Osteoblast (primary cell): Measurements from ENCODE around the gene KIF13A. TPM values are rescaled to one million over a fixed set of nuclear protein-coding genes. Genes with fewer than 3 reads are reported as not detected.
A peak's percentile ranks its signal among the peaks of the same experiment; 100 is the strongest.

ENCODE experiments used
- DNase-seq: peaks from one replicate; pipeline ENCODE4 v3.0.0; 2011; ENCODE audit warnings: low spot score, mixed read lengths; ENCODE audit not compliant: insufficient read length; ENCODE audit errors: missing footprints
- H2AFZ ChIP-seq: 2 replicates; pipeline ENCODE4 v1.6.0; 2011; ENCODE audit warnings: mild to moderate bottlenecking, low read length
- H3K27ac ChIP-seq: 2 replicates; pipeline ENCODE4 v1.5.1; 2011; ENCODE audit warnings: mild to moderate bottlenecking, low read depth, low read length, moderate library complexity
- H3K27me3 ChIP-seq: 2 replicates; pipeline ENCODE4 v1.6.0; 2012; ENCODE audit warnings: mild to moderate bottlenecking, control low read depth, inconsistent platforms, low read length, moderate library complexity; ENCODE audit not compliant: insufficient read depth
- H3K36me3 ChIP-seq: 2 replicates; pipeline ENCODE4 v1.5.1; 2011; ENCODE audit warnings: mild to moderate bottlenecking, low read length, control low read depth, moderate library complexity; ENCODE audit not compliant: insufficient read depth
- H3K4me1 ChIP-seq: 2 replicates; pipeline ENCODE4 v1.5.1; 2011; ENCODE audit warnings: mild to moderate bottlenecking, low read length, control low read depth, moderate library complexity; ENCODE audit not compliant: insufficient read depth
- H3K4me2 ChIP-seq: 2 replicates; pipeline ENCODE4 v1.6.0; 2011; ENCODE audit warnings: mild to moderate bottlenecking, low read length; ENCODE audit not compliant: insufficient read depth
- H3K4me3 ChIP-seq: fragments of 200-600 bp; sonication (generic); 3 replicates; pipeline ENCODE4 v1.5.1; 2012; ENCODE audit warnings: mild to moderate bottlenecking, low read length, inconsistent platforms; ENCODE audit not compliant: insufficient read depth
- H3K79me2 ChIP-seq: 2 replicates; pipeline ENCODE4 v1.6.0; 2012; ENCODE audit warnings: mild to moderate bottlenecking, low read length, control low read depth, inconsistent platforms; ENCODE audit not compliant: insufficient read depth
- H3K9me3 ChIP-seq: 2 replicates; pipeline ENCODE4 v1.5.1; 2011; ENCODE audit warnings: low read depth, low read length, control low read depth
- H4K20me1 ChIP-seq: 2 replicates; pipeline ENCODE4 v1.6.0; 2012; ENCODE audit warnings: mild to moderate bottlenecking, low read length, control low read depth; ENCODE audit not compliant: insufficient read depth
- CTCF ChIP-seq: IDR thresholded peaks from 2 replicates; pipeline ENCODE4 v1.5.1; 2011; ENCODE audit warnings: mild to moderate bottlenecking, low read depth, low read length, moderate library complexity; ENCODE audit errors: extremely low read depth
- total RNA-seq: library from RNA; depleted of rRNA; stranded (reverse); fragments of >200 nt; gene quantifications from 2 replicates; pipeline ENCODE4 v1.2.3, GENCODE V29; 2012

The KIF13A gene
- total RNA-seq, 1 donor, result 61.5 TPM

- Histone ChIP-seq H3K4me2 (no peak overlapping the region), H3K79me2 (no peaks in the 10 kb centered on the region), H3K36me3 (no peaks in the 10 kb centered on the region), H3K9me3 (no peaks in the 10 kb centered on the region), H2AFZ (no peak overlapping the region), H3K27me3 (no peaks in the 10 kb centered on the region), H3K4me1 (peaks cover 5% of the 10 kb centered on the region), H4K20me1 (no peaks in the 10 kb centered on the region), H3K4me3 (no peak overlapping the region), H3K27ac (no peak overlapping the region)
- no peak for DNase-seq
- no peak for TF ChIP-seq CTCF
These were observed 11.0 kb upstream of the KIF13A start for GRCh38 chr6:17998442-17998841.

GRCh38 chr6:17998003-17998402 is 10.6 kb upstream of the KIF13A start:
- peaks cover 8% of the 10 kb centered on the region for H3K4me1 ChIP-seq
- DNase-seq, result no peak
- no peaks in the 10 kb centered on the region for H3K9me3 ChIP-seq
- H3K79me2 ChIP-seq, result no peaks in the 10 kb centered on the region
- no peak overlapping the region for H3K4me3 ChIP-seq
- no peak for TF ChIP-seq CTCF
- H3K4me2 ChIP-seq, result no peak overlapping the region
- no peak overlapping the region for H2AFZ ChIP-seq
- H3K36me3 ChIP-seq, result no peaks in the 10 kb centered on the region
- no peak overlapping the region for H3K27ac ChIP-seq
- no peaks in the 10 kb centered on the region for H4K20me1 ChIP-seq
- no peaks in the 10 kb centered on the region for H3K27me3 ChIP-seq

GRCh38 chr6:17995414-17995813 is 8.0 kb upstream of the KIF13A start:
- Histone ChIP-seq H3K79me2 (no peaks in the 10 kb centered on the region), H3K4me2 (no peak overlapping the region), H3K4me3 (no peak overlapping the region), H3K36me3 (no peaks in the 10 kb centered on the region), H4K20me1 (no peaks in the 10 kb centered on the region), H3K4me1 (peaks cover 14% of the 10 kb centered on the region), H3K27ac (no peak overlapping the region), H3K9me3 (no peaks in the 10 kb centered on the region), H3K27me3 (no peaks in the 10 kb centered on the region), H2AFZ (no peak overlapping the region)
- no peak for TF ChIP-seq CTCF
- DNase-seq, result no peak

GRCh38 chr6:17994019-17994418 is 6.6 kb upstream of the KIF13A start:
- Histone ChIP-seq H4K20me1 (no peaks in the 10 kb centered on the region), H3K27me3 (no peaks in the 10 kb centered on the region), H3K79me2 (no peaks in the 10 kb centered on the region), H3K4me3 (no peak overlapping the region), H3K4me1 (peaks cover 14% of the 10 kb centered on the region), H3K36me3 (no peaks in the 10 kb centered on the region), H3K9me3 (no peaks in the 10 kb centered on the region), H3K4me2 (peak overlapping the region; percentile 17), H2AFZ (no peak overlapping the region), H3K27ac (peak overlapping the region; percentile 90)
- no peak for TF ChIP-seq CTCF
- DNase-seq, result no peak
